HG02571 (cell line): Measurements from ENCODE around the gene CLCN6.

Source experiments
- ATAC-seq: cut with Tn5 transposase; IDR thresholded peaks from one replicate; pipeline ENCODE4 v1.9.1; 2021; ENCODE audit warnings: mild to moderate bottlenecking, moderate library complexity; ENCODE audit not compliant: unreplicated experiment

Gene CLCN6

DNA sequence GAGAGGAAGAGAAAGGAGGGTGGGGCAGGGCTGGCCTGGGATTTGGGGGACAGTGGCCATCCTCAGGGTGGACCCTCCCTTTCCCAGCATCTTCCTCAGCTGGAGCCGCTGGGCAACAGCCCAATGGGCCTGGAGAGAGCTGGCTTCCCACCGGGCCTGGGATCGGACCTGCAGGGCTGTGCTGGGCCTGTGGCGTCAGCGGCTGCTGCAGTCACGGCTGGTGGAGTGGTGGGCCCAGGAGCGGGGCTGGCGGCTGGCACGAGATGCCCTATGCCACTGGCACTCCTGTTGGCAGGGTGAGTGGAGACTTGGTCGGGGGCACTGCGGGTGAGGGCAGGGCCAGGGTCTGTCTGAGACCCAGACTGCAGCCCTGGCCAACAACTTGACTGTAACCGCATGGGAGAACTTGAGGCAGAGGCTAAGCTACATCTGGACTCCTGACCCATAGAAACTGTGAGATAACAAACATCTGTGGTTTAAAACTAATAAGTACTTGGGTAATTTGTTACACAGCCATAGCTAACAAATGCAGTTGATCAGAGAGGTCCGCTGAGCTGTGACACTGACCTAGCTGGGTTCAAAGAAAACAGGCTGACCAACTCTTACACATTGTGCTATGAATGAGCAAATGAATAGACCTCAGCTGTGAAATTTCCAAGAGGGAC lies 26.1 kb upstream of the CLCN6 start:
- ATAC-seq, result no peak

DNA sequence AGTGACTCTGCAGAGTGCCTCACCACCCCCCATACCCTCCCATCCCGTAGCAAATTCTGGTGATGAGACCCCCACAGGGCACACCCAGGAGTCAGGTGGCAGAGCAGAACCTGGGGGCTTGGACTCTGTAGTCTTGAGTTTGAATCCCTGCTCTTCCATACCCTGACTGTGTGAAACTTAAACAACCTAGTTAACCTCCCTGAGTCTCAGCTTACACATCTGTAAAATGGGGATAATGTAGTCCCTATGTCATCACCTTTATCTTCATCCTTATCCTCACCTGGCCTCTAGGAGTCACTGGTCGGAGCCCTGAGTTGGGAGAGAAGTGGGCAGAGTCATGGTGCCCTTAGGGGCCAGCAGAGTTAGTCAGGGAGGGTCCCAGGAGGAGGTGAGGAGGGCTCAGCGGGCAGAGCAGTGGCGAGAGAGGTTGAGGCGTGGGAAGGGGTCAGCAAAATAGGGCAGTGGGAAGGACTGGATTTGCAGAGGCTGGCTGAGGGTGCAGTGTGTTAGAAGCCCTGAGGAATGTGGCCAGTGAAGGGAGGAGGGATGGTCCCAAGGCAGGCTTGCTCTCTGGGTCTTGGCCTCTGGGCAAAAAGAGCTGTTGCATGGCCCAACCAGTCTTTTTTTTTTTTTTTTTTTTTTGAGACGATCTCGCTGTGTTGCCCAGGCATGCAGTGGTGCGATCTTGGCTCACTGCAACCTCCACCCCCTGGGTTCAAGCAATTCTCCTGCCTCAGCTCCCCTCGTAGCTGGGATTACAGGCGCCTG lies 25.4 kb upstream of the CLCN6 start:
- no peak for ATAC-seq

DNA sequence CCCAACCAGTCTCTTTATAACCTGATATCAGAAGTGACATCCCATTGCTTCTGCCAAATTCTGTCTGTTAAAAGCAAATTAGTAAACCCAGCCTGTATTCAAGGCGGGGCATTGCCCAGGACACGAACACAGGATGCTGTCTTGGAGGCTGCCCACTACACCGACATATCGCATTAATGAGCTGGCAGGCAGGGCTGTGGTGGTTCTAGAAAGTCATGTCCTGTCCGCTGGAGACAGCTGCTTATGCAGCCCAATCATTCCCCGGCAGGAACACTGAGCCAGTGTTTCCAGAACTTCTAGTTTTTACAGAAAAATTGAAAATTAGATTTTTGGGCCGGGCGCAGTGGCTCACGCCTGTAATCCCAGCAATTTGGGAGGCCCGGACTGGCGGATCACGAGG lies 24.7 kb upstream of the CLCN6 start:
- ATAC-seq, result no peak

DNA sequence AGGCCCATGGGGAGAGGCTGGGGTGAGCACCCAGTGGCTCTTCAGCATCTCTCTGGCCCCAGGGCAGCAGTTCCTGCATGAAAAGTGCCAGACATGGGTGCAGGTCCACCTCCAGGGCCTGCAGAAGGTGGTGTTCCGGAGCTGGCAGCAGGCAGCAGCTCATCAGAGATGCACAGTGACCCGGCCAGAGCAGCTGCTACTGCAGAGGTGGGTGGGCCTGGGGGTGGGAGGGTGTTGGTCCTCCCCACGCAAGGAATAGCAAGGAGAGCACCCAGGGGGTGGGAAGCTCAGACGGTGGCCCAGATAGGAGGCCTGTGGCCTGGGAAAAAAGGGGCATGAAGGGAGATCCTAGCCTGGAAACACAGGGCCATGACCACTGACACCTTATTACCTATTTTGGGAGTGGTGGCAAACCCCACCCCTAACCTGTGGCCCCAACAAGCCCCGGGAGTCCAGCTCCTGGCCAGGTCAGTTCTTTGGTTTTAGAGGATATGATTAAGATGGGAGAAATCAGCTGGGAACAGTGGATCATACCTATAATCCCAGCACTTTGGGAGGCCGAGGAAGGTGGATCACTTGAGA lies 23.8 kb upstream of the CLCN6 start:
- no peak for ATAC-seq

DNA sequence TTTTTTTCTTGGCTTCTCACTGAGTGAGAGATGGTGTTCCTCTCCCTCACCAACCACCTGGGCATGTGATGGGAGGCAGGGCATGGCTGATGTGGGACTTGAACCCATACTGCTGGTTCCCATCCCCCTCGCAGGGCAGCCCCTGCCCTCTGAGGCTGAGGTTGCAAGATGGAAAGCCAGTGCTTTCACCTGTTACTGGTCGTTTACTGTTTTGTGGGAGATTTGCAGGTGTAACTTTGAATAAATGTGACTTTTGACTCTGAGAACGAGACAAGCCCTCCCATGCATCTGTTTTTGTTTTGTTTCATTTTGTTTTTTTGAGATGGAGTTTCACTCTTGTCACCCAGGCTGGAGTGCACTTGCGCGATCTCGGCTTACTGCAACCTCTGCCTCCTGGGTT lies 22.4 kb upstream of the CLCN6 start:
- ATAC-seq, result no peak

DNA sequence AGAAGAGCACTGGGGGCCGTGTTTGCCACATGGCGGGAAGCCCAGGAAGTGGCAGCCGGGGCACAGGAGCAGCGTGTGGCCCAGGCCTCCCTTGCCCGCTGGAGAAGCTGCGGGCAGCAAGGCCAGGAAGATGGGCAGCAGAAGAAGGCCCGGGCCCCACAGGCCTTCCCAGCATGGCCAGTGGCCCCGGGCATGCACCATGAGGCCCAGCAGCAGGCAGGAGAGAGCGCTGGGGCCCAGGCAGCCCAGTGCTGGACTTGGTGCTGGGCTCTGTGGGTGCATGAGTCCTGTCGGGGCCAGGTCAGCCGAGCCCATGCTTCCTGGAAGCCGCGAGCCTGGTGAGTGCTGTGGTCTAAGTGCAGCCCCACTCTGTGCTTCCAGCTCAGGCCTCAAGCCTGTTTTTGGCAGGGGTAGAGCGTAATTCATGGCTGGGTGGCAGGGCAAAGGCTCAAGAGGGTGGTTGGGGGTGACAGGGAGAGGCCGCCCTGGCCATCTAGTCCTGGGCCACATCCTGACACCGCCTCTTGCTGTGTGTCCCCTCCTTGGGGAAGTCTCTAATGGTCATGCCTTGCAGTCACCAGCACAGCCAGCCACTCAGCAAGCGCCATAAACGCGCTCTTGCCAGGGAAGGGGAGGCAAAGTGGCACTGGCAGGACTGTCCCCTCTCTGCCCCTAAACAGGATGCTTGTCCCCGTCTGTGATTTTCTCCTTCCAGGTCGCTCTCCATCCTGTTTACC lies 21.6 kb upstream of the CLCN6 start:
- ATAC-seq, result no peak

DNA sequence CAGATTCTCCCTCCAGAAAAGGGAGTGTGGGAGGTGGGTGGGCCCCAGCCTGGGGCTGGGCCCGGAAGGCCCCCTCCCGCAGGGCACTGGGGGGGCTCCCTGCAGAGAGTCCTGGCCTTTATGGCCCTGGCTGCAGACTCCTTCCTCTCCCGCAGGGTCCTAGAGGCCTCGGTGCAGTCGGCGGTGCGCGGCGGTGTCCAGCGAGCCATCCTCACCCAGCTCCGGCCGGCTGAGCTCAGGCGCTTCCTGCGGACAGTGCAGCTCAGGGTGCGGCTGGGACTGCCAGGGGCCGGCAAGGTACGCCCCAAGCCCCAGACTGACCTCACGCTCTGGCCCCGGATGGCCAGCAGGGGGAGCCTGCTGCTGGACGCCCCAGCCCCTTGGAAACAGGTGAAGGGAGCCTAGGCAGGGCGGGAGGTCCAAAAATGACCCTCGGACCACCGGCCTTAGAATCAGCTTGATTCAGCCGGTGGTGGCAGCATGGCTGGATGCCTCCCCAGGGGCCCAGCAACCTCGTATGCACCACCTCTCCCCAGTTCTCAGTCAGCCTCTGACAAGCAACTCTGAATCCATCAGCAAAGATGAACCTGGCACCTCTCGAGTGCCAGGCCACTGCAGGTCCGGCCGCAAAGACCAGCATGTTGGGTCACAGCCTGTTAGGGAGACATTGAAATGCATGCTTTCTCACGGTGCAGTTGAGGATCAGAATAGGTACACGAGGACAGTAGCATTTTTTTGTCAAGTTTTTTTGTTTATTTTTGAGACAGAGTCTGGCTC lies 20.8 kb upstream of the CLCN6 start:
- no peak for ATAC-seq

DNA sequence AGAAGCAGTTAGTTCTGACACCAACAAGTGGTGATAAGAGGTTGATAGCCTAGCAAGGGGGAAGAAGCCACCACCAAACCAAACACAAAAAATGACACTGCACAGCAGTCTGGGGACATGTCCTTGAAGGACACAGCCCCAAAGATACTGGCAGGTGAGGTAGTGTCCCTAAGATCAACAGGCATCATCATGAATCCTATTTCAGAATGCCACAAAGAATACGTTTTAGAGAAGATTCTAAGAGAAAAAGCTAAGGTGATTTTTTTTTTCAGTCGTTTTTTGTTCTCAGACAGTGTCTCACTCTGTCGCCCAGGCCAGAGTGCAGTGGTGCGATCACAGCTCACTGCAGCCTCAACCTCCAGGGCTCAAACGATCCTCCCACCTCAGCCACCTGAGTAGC lies 19.8 kb upstream of the CLCN6 start:
- ATAC-seq, result no peak

DNA sequence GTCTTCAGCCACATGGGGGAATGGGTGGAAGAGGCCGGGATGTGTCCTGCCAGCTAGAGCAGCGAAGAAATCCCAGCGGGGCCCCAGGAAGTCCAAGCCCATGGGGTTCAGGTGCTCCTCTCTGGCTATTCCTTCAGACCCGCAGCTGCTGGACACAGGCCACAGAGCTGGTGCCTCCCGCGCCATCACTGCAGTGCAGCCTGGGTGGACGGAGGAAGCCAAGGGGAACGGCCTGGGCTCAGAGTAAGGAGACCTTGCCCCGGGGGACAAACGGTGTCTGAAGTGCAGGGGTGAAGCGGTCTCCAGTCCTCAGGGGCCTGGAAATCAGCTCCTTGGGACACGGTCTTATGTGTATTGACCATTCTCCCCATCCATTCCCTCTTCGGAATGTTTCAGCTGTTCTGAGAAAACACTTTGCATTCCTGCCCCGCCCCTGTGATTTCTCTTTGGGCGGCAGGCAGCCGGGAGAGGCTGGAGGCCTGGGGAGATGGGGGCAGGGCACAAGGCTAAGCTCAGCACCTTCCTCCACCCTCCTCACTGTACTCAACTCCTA lies 18.7 kb upstream of the CLCN6 start:
- no peak for ATAC-seq

DNA sequence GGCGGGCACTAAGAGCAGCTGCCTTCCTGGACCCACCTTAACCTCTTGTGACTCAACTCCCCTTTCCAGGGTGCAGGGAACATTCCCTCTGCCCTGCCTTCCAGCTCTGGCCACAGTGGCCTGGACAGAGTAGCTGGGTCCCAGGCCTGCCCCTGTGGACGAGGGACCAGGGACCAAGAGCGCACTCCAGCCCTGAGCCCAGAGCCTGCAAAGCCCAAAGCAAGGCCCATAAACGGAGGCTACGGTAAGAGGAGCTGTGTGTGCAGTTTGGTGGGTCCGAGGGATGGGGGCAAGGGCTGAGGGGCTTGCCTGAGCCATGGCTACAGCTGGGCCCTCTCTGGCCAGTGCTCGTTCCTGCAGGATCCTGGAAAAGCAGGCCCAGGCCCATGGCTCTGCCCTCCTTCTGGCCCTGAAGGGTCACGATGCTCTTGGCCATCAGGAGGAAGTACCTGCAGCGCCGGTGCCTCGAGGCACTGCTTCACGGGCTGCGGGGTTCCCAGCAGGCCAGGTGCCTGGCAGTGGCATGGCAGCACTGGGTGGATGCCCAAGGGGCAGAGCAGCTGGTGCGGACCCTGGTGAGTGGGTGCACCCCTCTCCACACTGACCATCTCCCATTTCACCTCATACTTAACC lies 18.1 kb upstream of the CLCN6 start:
- ATAC-seq, result no peak

DNA sequence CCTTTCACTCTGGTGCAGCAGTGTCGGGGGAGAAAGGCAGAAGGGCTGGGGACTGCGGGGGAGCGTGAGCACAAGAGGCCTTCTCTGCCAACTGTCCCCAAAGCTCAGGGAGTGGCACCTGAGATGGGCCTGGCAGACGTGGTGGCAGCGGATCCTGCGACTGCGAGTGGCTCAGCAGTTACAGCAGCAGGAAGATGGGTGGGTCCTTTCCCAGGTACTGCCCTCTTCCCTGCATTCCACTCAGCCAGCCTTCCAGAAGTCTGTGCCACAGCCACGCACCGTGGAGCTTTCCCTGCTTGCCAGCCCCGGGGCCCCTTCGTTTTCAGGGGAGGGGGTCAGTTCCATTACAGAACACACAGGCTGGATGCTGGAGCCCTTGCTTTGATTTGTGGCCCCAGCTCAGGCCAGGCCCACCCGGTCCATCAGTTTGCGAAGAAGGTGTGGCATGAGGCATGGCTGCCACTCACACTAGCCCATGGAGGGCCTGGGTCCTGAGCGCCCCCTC lies 17.4 kb upstream of the CLCN6 start:
- no peak for ATAC-seq

DNA sequence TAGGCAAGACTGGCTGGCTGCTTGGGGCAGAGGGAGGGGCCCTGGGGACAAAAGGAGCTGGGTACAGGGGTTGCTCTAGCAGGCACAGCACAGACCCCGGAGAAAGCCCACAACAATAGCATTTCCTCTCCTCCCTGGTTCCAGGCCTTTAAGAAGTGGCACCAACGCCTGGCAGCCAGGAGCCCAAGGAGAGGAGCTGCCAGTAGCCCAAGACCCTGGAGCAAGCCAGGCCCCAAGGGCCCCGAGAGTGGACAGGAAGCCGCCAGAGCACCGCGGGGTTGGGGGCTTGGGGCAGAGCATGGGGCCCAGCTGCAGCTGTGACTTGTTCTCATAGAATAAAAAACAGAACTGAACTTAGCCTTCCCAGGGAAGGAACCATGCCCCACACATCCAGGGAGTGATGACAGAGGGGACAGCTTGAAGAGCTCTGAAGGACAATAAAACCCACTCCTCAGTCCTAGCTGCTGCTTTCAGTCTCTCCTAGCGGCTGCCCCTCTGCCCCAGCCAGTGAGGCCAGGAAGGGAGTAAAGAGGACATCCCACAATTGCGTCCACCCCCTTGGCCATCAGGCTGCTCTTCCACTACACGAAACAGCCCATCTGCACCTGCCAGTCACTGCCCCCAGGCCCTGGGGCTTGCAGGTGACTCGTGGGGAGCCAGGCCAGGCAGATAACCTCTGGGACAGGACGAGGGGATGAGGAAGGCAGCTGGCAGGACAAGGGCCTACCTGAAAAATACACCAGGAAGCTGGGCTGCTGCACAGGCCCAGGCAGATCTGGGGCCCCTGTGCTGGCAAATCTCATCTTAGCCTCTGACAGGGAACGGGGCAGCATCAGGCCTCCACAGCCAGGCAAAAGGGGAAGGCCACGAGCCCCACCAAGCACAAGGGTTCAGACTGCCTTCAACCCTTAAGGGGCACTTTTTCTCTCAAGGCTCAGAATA lies 16.6 kb upstream of the CLCN6 start:
- ATAC-seq, result no peak

DNA sequence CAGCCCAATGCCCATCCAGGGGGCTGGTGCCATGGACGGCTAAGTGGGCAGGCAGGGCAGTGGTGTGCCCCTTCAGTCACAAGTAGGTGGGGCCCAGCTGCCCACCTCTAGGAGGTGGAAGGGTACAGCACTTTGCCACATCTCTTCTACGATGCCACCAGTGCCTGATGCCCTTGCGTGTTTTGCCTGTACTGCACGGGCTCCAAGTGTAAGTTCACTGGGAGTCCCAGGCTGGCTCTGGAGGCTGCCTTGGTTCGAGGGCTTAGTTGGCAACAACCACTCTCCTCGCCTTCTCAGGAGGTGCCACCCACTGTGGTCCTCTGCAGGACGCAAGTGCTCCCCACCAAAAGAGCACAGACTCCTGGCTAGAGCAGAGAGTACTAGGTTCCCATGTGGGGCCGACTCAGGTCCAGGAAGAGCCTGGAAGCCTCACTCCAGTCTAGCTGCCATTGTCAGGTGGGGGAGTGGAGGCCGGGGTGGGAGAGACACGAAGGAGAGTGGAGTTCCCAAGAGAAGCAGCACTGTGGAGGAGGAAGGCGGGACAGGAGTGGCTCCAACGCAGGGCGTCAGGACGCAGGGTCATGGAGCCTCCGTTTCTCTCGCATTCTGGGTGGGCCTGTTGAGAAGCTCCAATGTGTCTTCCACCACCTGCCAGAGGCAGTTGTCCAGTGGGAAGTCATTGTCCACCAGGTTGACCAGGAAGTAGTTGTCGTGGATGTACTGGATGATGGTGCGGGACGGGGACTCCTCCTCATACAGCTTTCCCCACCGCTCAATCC lies 15.7 kb upstream of the CLCN6 start:
- no peak for ATAC-seq

DNA sequence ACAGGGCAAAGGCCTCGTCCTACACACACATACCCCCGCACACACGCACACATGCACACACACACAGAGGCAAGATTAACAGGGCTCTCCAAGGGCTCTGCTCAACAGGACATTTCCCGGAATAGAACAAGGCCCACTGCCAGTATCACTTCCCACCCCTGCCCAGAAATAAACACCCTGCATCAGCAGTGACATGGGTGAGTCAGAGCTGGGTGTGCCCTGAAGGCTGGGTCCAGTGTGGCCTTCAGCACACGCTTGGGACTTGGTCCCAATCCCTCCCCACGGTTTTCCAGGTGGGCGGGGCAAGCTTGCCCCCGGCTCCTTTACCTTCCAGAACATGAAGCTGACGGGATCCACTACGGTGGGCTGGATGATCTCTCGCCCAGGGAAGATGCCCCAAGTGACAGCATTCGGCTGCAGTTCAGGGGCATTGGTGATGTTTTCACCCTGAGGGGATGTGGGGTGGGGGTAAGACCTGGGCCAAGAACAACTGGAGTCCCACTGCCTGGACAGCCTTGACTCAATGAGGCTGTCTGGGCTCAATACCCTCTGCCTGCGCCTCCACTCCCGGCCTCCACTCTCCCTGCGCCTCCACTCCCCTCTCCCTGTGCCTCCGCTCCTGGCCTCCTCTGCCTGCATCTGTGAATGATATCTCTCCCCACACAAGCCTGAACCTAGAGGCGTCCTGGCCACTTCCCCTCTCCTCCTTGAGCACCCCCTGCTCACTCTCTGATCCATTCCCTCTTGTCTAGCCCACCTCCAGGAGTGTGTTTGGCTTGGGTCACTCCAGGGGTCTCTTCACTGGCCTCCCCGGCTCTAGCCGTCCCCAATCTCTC lies 14.9 kb upstream of the CLCN6 start:
- no peak for ATAC-seq

DNA sequence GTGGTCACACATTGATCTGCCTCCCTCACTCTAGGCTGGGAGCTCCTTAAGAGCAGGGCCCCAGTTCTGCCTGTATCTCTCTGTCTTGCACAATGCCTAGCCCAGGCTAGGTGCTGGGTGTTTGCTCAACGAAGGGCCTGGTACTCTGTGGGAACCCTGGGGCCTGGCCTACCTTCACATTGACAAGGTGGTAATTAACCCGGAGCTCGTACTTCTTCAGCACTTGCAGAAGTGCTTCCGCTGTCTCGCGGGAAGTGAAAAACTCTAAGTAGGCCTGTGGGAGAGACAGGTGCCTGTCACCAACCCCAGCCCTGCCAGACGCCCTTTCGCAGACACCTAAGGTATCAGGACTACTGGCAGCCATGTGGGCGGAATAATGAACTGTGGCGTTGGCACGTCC lies 13.9 kb upstream of the CLCN6 start:
- no peak for ATAC-seq

DNA sequence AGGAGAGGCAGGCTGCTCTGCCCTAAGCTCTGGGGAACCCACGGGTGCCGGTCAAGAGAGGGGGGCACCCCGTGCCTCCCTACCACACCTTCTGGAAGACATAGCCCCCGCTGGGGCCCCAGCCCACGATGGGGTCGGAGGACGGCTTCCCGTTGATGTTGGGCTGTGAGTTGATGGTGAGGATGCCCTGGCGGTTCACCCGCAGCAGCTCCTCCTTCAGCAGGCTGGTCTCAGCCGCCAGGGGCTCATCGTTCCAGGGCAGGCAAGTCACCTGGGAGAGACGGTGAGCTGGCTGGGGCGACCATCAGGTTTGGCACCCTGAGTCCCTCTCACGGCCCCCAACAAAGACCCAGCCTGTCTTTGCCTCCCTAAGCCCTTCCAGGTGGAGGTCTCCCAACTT lies 12.2 kb upstream of the CLCN6 start:
- ATAC-seq, result no peak
